Tibial nerve (tissue), 4 donors: ENCODE results near the gene DNTTIP2. TPM values are rescaled to one million over a fixed set of nuclear protein-coding genes. Genes with fewer than 3 reads are reported as not detected.

ENCODE experiments used
- DNase-seq, 2 donors: peaks; one replicate each; pipeline ENCODE4 v3.0.0-alpha.2; 2019; ENCODE audit warnings: low spot score in 2 of 2
- H3K27ac ChIP-seq, 4 donors: fragments of 200-600 bp; sonication (generic) in 3 of 4; one replicate each; pipeline ENCODE4 v1.5.1; 2017 to 2019; ENCODE audit warnings: mild to moderate bottlenecking in 1 of 4
- H3K27me3 ChIP-seq, 2 donors: fragments of 200-600 bp; sonication (generic) in 1 of 2; one replicate each; pipeline versions ENCODE4 v1.5.1 to v1.6.0; 2017 to 2019
- H3K36me3 ChIP-seq, 3 donors: fragments of 200-600 bp; sonication (generic); one replicate each; pipeline ENCODE4 v1.5.1; 2018 to 2019
- H3K4me1 ChIP-seq, 4 donors: fragments of 200-600 bp; sonication (generic) in 3 of 4; one replicate each; pipeline ENCODE4 v1.5.1; 2017 to 2019
- H3K4me3 ChIP-seq, 4 donors: fragments of 200-600 bp; sonication (generic) in 3 of 4; one replicate each; pipeline ENCODE4 v1.5.1; 2017 to 2019; ENCODE audit warnings: mild to moderate bottlenecking in 1 of 4, moderate library complexity in 1 of 4
- H3K9me3 ChIP-seq, 4 donors: fragments of 200-600 bp; sonication (generic) in 3 of 4; one replicate each; pipeline ENCODE4 v1.5.1; 2017 to 2019
- CTCF ChIP-seq, 5 experiments: fragments of 200-600 bp in 3 of 5; fragments of 450-650 bp in 2 of 5; sonication (generic) in 3 of 5; IDR thresholded peaks; one replicate each; pipeline ENCODE4 v1.5.1; 2016 to 2019; ENCODE audit warnings: antibody characterized with exemption in 5 of 5, mild to moderate bottlenecking in 3 of 5, moderate library complexity in 2 of 5
- EP300 ChIP-seq, 2 donors: sonication (generic); formaldehyde crosslinking; IDR thresholded peaks; one replicate each; pipeline ENCODE4 v1.6.1; 2017; ENCODE audit warnings: antibody characterized with exemption in 2 of 2, mild to moderate bottlenecking in 1 of 2
- POLR2A ChIP-seq, 2 donors: fragments of 450-650 bp; IDR thresholded peaks; one replicate each; pipeline ENCODE4 v1.6.1; 2017; ENCODE audit warnings: antibody characterized with exemption in 2 of 2, mild to moderate bottlenecking in 2 of 2, moderate library complexity in 2 of 2
- WGBS, 2 donors: methylation state at CpG; one replicate each; pipeline ENCODE4 v1.1.5; 2018; 5-methylcytosine and 5-hydroxymethylcytosine counted together
- small RNA-seq: library from RNA; depleted of rRNA; stranded (forward); fragments of <200 nt; gene quantifications from one replicate; pipeline ENCODE3, GENCODE V24; 2016
- total RNA-seq, 4 donors: library from RNA; depleted of rRNA; stranded (reverse); fragments of >200 nt; gene quantifications; one replicate each; pipeline ENCODE4 v1.1.0, GENCODE V29; 2016

The DNTTIP2 gene
- total RNA-seq, 4 donors from 2014 or later = 11.8 to 36.5 (median 21.3) TPM

DNA sequence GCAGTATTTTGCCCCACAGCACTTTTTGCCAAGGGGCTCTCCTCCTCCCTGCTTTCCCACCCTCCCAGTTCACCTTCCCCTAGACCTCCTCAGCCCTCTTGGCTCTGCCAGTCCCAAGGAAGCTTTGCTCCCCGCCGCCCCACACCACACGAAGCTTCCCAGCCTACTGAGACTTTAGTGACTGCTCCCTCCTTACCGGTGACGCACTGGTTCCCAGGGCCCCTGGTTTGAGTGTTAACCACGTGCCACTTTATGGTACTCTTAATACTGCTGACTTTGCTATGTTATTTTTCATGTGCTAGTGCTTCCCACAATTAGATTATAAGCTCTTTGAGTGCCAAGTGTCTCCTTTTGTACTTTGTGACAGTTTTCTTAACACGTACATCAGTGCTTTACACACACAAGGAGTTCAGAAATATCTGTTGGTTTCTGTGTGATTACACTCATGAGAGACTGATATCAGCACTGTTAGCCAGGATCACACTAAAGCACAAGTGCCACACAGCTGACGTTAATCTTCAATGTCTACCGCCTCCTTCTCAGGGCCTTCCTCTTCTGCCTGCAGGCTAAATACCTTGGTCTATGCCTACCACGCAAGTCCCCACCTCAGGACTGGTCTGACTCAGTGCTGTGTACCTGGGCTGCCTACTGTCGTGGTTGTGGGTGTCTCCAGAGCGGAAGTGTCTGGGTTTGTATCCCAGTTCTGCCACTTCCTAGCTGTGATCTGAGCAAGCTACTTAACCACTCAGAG, 61.0 kb downstream of the DNTTIP2 start:
- H3K27ac ChIP-seq = peak overlapping the region in 2 of 4 donors; percentile 34 to 38
- DNase-seq = no peak

DNA sequence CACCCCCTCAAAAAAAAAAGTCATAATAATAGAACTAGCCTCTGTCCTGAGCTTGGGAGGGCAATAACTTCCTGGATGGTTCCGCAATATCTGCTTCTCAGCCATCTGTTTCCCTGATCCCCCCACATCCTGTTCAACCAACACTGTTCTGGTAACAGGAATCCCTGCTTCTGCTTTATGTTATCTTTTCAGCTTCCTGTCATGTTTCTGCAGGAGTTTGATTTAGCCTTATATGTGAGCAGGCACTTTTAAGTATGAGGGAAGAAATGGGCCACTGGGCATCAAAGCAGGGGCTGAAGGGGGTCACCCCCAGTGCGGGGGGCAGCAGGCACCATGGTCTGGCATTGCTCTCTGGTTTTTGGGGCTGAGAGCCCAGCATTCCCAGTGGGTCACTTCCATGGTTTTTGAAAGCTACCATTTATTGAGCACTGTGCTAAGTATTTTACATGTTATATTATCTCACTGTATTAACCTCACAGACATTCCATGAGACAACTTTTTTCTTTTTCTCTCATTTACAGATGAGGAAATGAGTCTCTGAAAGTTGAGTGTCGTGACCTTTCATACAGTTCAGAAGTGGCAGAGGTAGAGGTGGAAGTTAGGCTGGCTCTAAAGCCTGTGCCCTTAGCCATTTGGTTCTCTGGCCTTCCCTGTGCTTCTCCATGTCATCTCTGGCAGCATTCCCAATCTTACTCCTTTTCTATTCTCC, 61.9 kb downstream of the DNTTIP2 start:
- WGBS, 2 donors = 36 to 41% methylated on average over 3 of the region's 3 CpGs
- H3K4me1 ChIP-seq = peaks cover 0 to 17% (median 0%) of the 10 kb centered on the region in 4 donors
- H3K27me3 ChIP-seq = no peaks in the 10 kb centered on the region
- no peak overlapping the region for H3K4me3 ChIP-seq
- TF ChIP-seq EP300 (IDR thresholded peaks at IDR 0.05) = peak in 1 of 2 donors; percentile 77
- no peak for TF ChIP-seq CTCF (IDR thresholded peaks at IDR 0.05)
- no peak for TF ChIP-seq POLR2A (IDR thresholded peaks at IDR 0.05)
- no peaks in the 10 kb centered on the region for H3K36me3 ChIP-seq
- no peaks in the 10 kb centered on the region for H3K9me3 ChIP-seq
- no peak for DNase-seq
- H3K27ac ChIP-seq = peak overlapping the region in 2 of 4 donors; percentile 34 to 38

More for the DNA sequence above, 61.0 kb downstream of the DNTTIP2 start:
- Histone ChIP-seq H3K4me3 (no peak overlapping the region), H3K4me1 (peaks cover 0 to 17% (median 0%) of the 10 kb centered on the region in 4 donors), H3K36me3 (no peaks in the 10 kb centered on the region), H3K27me3 (no peaks in the 10 kb centered on the region), H3K9me3 (no peaks in the 10 kb centered on the region)
- TF ChIP-seq CTCF (IDR thresholded peaks at IDR 0.05) (no peak), EP300 (IDR thresholded peaks at IDR 0.05) (no peak), POLR2A (IDR thresholded peaks at IDR 0.05) (no peak)
- WGBS, 2 donors = 83 to 84% methylated on average over 12 of the region's 12 CpGs

Small RNAs within 50 kb of the gene (small RNA-seq; reads per million reads assigned to genes)
- gene AL117351.2 = not detected
- gene MIR760 = 2.5 reads per million, percentile 71 among the genes with 10 or more reads in this experiment

Other genes starting within 250 kb of the DNTTIP2 start
- 10 to 100 TPM; 26.2 to 41.8 (median 36.5) TPM for gene BCAR3, start 197.4 kb downstream of the DNTTIP2 start, total RNA-seq
- gene GCLM, start 30.2 kb upstream of the DNTTIP2 start, total RNA-seq = 10 to 100 TPM; 13.1 to 36.3 (median 19.1) TPM
- gene ABCA4, start 241.9 kb upstream of the DNTTIP2 start, total RNA-seq = under 1 TPM in 2 of 4 donors, not detected in 2; 0.20 to 0.21 TPM